HL-60/S4 treated with phorbol 12-myristate 13-acetate at 8.2 ng/mL for 4 days and 3 days (cell line): ENCODE data around the gene DRC7.
"Not testable (repeated sequence)": the region's sequence is repeated elsewhere in the genome, so short reads cannot be mapped to it uniquely, and the experiment has no call there.

Experiments used
- in situ Hi-C: fragments of 300-500 bp; cut with MboI; formaldehyde crosslinking; loops from 2 replicates; pipeline ENCODE4 v1.15.0; 2022; ENCODE audit warnings: low sequenced_read_pairs

DRC7 gene

DNA sequence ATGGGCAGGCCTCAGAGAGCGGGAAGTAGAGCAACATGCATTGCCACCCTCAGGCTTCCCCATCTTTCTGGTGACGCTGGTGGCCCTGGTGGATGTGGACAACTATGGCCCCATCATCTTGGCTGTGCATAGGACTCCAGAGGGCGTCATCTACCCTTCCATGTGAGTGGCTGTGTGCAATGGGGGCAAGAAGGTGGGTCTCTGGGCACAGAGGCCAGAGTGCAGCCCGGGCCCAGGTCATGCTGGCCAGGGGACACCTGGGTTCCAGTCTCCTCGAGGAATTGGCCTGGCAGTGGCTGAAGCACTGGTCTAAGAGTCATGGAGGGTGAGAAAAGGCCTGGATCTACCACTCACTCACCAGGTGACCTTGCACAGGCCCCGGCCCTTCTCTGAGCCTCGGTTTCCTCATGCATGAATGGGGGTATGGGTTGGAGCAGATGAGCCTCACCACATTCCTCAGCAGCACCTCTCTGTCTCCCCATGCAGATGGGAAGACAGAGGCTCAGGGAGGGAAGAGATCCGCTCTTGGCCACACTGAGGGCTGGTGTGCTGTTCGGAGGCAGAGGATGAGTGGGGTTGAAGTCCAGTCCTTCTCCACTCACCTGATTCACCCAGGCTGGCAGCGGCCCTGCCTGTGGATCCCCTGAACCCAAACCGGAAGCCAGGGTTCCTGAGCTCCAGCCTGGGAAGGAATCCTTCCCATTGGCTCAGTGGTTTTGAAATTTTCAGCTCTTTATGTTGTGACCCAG lies 33.7 kb upstream of the DRC7 start:
- in situ Hi-C loops, result no loop called here

DNA sequence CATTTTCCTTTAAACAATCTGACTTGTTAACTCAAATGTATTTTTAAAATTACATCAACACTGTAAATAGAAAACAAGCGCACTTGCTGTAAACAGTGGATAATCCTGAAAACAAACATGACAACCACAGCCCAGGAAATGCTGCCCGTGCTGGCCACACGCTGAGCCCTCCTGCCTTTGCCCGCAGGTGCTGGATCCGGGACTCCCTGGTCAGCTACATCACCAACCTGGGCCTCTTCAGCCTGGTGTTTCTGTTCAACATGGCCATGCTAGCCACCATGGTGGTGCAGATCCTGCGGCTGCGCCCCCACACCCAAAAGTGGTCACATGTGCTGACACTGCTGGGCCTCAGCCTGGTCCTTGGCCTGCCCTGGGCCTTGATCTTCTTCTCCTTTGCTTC lies 33.1 kb upstream of the DRC7 start:
- in situ Hi-C loops, result no loop called here

GRCh38 chr16:57661936-57662906 lies 32.4 kb upstream of the DRC7 start:
- in situ Hi-C loops, result no loop called here

DNA sequence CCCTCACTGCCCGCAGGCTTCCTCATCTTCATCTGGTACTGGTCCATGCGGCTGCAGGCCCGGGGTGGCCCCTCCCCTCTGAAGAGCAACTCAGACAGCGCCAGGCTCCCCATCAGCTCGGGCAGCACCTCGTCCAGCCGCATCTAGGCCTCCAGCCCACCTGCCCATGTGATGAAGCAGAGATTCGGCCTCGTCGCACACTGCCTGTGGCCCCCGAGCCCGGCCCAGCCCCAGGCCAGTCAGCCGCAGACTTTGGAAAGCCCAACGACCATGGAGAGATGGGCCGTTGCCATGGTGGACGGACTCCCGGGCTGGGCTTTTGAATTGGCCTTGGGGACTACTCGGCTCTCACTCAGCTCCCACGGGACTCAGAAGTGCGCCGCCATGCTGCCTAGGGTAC lies 31.2 kb upstream of the DRC7 start:
- in situ Hi-C loops, result no loop called here

DNA sequence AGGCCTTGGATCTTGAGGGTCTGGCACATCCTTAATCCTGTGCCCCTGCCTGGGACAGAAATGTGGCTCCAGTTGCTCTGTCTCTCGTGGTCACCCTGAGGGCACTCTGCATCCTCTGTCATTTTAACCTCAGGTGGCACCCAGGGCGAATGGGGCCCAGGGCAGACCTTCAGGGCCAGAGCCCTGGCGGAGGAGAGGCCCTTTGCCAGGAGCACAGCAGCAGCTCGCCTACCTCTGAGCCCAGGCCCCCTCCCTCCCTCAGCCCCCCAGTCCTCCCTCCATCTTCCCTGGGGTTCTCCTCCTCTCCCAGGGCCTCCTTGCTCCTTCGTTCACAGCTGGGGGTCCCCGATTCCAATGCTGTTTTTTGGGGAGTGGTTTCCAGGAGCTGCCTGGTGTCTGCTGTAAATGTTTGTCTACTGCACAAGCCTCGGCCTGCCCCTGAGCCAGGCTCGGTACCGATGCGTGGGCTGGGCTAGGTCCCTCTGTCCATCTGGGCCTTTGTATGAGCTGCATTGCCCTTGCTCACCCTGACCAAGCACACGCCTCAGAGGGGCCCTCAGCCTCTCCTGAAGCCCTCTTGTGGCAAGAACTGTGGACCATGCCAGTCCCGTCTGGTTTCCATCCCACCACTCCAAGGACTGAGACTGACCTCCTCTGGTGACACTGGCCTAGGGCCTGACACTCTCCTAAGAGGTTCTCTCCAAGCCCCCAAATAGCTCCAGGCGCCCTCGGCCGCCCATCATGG lies 30.5 kb upstream of the DRC7 start:
- in situ Hi-C loops, result no loop called here

- in situ Hi-C loops, result no loop called here
Measured at GRCh38 chr16:57664662-57665025, 30.0 kb upstream of the DRC7 start.

DNA sequence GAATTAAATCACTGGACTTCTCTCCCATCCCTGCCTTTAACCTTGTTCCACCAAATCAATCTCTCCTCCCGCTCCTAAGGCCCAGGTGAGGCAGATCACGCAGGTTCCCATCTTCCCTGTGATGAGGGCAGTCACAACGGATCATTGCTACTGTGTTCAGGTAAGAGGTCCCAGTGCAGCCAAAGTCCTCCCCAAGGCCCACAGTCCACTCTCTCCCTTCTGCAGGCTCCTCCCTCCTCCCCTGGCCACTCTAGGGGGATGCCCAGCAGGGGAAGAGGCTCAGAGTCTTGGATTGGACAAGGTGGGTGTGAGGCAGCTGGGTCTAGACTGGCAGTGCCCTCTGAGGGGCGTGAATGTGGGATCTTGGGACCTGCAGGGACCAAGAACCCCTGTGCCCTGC lies 29.1 kb upstream of the DRC7 start:
- in situ Hi-C loops, result no loop called here

DNA sequence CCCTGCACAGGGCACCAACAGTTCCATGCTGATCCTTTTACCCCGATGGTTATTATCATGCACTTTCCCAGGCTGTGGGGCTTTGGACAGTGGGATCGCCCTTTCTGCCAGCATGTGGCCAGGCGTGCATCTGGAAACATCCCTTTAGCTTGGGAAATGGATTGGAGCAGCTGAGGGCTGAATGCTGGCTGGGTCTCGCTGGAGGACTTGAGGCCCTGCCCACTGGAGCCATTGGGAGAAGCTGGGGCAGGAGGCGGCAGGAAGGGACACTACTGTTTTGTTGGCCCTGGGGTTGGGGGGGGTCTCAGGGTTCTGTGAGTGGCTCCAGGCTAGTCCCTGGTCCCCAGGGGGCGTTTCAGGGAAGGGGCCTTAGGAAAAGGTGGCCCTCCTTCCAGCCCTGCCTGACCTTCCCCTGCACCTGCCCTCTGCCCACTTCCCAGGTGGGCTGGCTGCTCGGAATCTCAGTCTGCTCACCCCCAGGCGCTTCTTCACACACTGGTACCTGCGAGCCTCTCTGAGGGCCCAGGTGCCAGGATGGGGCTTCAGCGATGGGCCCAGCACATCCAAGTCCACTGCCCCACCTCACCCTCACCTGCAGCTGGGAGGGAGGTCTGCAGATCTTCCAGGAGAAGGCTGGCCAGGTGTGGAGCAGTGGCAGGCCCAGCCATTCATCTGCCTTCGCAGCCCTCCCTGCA lies 28.1 kb upstream of the DRC7 start:
- in situ Hi-C loops, result no loop called here

GRCh38 chr16:57667048-57667525 lies 27.5 kb upstream of the DRC7 start:
- in situ Hi-C loops, result no loop called here

- in situ Hi-C loops, result no loop called here
Measured at GRCh38 chr16:57667526-57668262, 26.9 kb upstream of the DRC7 start.

- in situ Hi-C loops, result no loop called here
Measured at GRCh38 chr16:57668263-57668571, 26.4 kb upstream of the DRC7 start, which contains the start of gene ADGRG3. ADGRG3 (plus strand) TSS chr16:57668306; CDS start chr16:57668348, 42 bp downstream.

DNA sequence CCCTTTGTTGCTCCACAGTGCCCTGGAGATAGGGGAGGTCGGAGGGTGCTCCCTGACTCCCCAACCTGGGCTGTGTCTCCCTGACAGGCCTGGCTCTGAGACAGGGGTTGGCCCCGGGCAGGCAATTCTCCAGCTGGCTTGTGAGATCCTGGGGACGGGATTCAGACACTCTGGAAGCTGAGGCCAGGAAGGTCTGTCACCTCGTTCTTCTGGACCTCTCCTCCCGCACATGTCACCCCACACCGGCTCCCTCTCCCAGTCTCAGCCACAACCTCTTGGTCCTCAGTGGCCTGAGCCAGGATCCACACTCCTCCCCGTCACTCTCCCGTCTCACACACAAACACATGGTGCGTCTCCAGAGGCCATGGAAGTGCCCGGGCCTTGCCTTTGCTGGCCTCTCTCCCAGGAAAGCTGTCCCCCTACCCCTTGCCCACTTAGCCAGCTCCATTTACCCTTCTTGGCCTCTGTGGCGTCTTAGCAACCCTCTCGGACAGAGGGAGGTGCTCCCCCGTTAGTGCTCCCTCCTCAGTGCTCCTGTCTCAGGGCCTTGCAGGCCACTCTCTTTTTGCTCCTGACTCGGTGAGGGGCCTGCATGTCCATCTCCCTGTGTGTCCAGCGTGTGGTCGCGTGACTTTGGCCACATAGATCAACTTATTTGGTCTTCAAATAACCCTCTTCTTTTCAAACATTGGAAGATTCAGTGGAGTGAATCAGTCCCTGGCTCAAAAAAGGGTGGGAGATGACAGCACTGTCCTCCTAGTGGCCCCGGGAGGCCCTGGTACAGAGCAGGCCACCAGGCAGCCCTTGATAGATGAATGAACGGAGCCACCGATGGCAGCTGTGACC lies 25.8 kb upstream of the DRC7 start:
- in situ Hi-C loops, result no loop called here

DNA sequence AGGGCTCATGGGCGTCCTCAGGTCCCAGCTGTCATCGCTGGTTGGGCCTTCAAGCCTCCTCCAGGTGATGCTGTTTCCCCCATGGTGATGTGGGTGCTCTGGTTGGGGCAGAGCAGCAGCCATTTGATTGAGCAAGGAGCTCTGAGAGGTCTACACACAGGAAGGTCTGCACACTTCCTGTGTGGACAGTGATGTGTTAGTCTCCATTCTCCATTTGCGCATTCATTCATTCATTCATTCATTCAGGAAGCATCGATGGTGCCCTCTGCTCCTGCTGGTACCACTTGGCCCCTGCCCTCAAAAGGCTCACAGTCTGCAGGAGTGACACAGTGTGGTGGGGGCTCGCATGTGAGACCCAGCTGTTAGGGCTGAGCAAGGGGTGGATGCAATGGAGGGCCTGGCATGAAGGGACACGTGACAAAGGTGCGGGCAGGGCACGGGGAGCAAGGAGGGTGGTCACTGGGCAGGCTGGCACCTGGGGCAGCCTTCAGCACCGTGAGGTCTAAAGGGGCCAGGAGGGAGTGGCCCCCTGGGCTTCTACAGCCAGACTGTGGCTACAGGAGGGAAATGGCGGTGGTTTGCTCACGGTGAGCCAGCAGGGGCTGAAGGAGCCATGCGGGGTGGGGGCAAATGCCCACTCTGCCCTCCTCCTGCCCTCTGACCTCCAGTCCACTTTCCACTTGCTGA lies 25.0 kb upstream of the DRC7 start:
- in situ Hi-C loops, result no loop called here

- in situ Hi-C loops, result no loop called here
Measured at GRCh38 chr16:57670196-57670595, 24.4 kb upstream of the DRC7 start.

DNA sequence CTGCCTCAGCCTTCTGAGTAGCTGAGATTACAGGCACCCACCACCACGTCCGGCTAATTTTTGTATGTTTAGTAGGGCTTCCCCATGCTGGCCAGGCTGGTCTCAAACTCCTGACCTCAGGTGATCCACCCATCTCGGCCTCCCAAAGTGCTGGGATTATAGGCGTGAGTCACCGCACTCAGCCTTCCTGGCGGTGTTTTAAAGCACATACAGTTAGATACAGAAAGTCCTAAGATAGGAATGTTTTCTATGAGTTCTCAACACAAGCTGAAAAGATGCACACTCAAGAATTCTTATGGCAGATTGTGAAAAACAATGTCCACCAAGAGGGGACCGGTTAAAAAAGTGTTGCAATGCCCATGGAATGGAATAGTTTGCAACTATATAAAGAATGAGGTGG lies 23.2 kb upstream of the DRC7 start:
- in situ Hi-C loops, result not testable (repeated sequence)

DNA sequence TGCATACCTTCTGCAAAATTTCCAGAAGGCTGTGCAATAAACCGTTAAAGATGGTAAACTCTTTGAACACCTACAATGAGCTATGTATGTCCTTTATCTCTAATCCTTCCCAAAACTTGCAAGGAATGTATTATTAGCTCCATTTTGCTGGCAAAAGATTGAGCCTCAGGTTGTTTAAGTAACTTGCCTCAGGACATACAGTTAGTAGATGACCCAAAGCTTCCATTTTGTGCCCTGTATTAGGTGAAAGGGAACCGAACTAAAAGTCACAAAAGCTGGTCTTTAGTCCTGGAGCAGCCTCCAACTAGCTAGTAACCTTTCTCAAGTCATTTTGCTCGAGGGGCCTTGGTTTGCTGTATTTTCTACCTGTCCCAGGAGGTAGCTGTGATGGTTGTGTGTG lies 22.2 kb upstream of the DRC7 start:
- in situ Hi-C loops, result no loop called here

DNA sequence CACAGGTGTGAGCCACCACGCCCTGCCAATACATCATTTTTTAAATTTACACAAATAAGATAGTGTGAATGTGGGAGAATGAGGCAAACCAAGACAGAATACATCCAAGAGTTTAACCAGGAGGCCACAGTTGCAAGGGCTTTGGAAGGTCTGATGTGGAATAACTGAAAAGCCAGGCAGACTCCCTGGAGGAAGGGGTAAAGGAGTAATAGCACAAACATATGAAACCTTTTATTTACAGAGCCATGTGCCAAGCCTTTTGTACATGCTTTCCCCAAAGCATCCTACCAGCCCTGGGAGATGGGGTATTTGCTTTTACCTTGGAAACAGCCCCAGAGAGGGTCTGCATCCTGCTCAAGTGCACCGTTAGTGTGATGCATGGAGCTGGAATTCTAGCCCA lies 21.8 kb upstream of the DRC7 start:
- in situ Hi-C loops, result no loop called here

DNA sequence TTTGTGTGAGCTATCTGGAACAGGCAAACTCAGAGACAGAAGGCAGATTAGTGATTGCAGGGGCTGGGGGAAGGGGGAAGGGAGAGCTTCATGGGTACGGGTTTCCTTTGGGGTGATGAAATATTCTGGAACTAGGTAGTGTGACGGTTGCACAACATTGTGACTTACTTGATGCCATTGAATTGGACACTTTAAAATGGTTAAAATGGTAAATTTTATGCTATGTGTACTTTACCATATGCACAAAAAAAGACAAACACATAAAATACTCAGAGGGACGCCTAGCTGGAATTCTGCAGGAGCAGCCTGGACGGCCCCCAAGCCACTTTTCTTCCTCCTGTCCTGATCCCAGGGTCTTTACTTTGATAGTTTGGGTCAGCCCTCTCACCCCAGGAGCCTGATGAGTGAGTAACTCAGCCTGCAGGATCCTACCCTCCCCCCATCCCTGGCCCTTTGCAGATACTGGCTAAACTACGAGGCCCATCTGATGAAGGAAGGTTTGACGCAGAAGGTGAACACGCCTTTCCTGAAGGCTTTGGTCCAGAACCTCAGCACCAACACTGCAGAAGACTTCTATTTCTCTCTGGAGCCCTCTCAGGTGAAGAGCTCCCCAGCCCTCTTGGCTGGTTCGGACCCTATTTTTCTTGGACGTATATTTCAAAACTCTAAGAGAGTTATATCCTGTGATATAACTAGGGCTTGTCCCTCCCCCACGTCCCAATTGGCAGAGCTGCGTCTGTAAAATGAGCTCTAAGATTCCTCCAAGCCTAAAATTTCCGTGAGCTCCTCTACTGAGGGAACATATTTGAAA lies 18.7 kb upstream of the DRC7 start:
- in situ Hi-C loops, result no loop called here
